Panc1 (cell line): ENCODE results near the gene PCSK7. TPM values are rescaled to one million over a fixed set of nuclear protein-coding genes. Genes with fewer than 3 reads are reported as not detected.

Experiments
- ATAC-seq: fragments of 200-7000 bp; cut with Tn5 transposase; 2 replicates; pipeline ENCODE4 v1.9.1; 2020; ENCODE audit warnings: mild to moderate bottlenecking, moderate library complexity
- BruUV-seq: library from RNA; stranded (reverse); fragments of 400-500 nt; replicated peaks from 2 replicates; lab custom pipeline; 2021; lab: Mats Ljungman, UMichigan
- CTCF ChIA-PET: fragments of 300-600 bp; sonication (Branson Sonifier 250); formaldehyde crosslinking; loops from one replicate; lab custom pipeline; 2022; ENCODE audit warnings: antibody characterized with exemption; lab: Charles Lee
- POLR2A ChIA-PET: fragments of 300-600 bp; sonication (Branson Sonifier 250); formaldehyde crosslinking; loops from one replicate; lab custom pipeline; 2022; ENCODE audit warnings: antibody characterized with exemption; lab: Charles Lee
- DNase-seq: peaks from one replicate; pipeline ENCODE4 v3.0.0-alpha.2; 2010; ENCODE audit warnings: low read depth, low spot score
- H3K27ac ChIP-seq: 2 replicates; pipeline ENCODE4 v1.5.1; 2011; ENCODE audit warnings: mild to moderate bottlenecking, low read length, inconsistent platforms
- H3K27me3 ChIP-seq: fragments of 200-500 bp; sonication (Bioruptor generic); 2 replicates; pipeline ENCODE4 v1.6.0; 2014; ENCODE audit warnings: low read length, inconsistent platforms; ENCODE audit not compliant: control insufficient read depth, insufficient read depth
- H3K36me3 ChIP-seq: fragments of 200-500 bp; sonication (Bioruptor generic); 2 replicates; pipeline ENCODE4 v1.5.1; 2014; ENCODE audit warnings: inconsistent platforms, mild to moderate bottlenecking, low read length, moderate library complexity; ENCODE audit not compliant: control insufficient read depth, insufficient read depth
- H3K4me1 ChIP-seq: 2 replicates; pipeline ENCODE4 v1.5.1; 2011; ENCODE audit warnings: inconsistent platforms, mild to moderate bottlenecking, low read length, moderate library complexity; ENCODE audit not compliant: control insufficient read depth, insufficient read depth
- H3K4me3 ChIP-seq, 2 experiments: 2 replicates each; pipeline ENCODE4 v1.5.1; 2011 to 2012; ENCODE audit warnings: low read depth in 2 of 2, low read length in 2 of 2, mild to moderate bottlenecking in 2 of 2, inconsistent platforms in 1 of 2, moderate library complexity in 1 of 2
- H3K9me3 ChIP-seq: fragments of 200-500 bp; sonication (Bioruptor generic); 2 replicates; pipeline ENCODE4 v1.5.1; 2014; ENCODE audit warnings: low read depth, mild to moderate bottlenecking, inconsistent platforms, low read length, moderate library complexity; ENCODE audit not compliant: control insufficient read depth, insufficient read depth
- POLR2AphosphoS5 ChIP-seq: IDR thresholded peaks from 2 replicates; pipeline ENCODE4 v1.6.1; 2012; ENCODE audit warnings: mild to moderate bottlenecking, low read depth, low read length, moderate library complexity
- SIN3A ChIP-seq: IDR thresholded peaks from 2 replicates; pipeline ENCODE4 v1.6.1; 2012; ENCODE audit warnings: low read depth, mild to moderate bottlenecking, low read length, moderate library complexity, borderline replicate concordance; ENCODE audit not compliant: insufficient read depth
- TCF7L2 ChIP-seq: IDR thresholded peaks from 2 replicates; pipeline ENCODE4 v1.6.1; 2011; ENCODE audit warnings: mild to moderate bottlenecking, low read depth, low read length, inconsistent platforms
- in situ Hi-C: cut with HindIII; loops from 2 replicates; pipeline ENCODE4 v1.10.0; 2016; ENCODE audit warnings: low sequenced_read_pairs, low pct_unique_long_range_greater_than_20kb
- intact Hi-C: fragments of 100-400 bp; cut with micrococcal nuclease; formaldehyde crosslinking; loops from one replicate; pipeline ENCODE4 v1.10.0; 2022; ENCODE audit not compliant: unreplicated experiment
- total RNA-seq: library from RNA; stranded (reverse); gene quantifications from one replicate; pipeline ENCODE4 v1.2.1, GENCODE V29; 2021; ENCODE audit not compliant: unreplicated experiment
- TF ChIP-seq, protein P1 (sequence below): fragments of 450-650 bp; IDR thresholded peaks from 2 replicates; pipeline ENCODE4 v1.5.1; 2017; ENCODE audit warnings: mild to moderate bottlenecking
- TF ChIP-seq, protein P2 (sequence below), 2 experiments: IDR thresholded peaks; 2 replicates each; pipeline ENCODE4 v1.6.1; 2011 to 2012; ENCODE audit warnings: low read depth in 2 of 2, control low read depth in 1 of 2, low read length in 1 of 2, mild to moderate bottlenecking in 1 of 2, moderate library complexity in 1 of 2; ENCODE audit not compliant: insufficient read depth in 1 of 2

The PCSK7 gene
- total RNA-seq, 1 experiment from 2014 or later = 60.6 TPM

DNA sequence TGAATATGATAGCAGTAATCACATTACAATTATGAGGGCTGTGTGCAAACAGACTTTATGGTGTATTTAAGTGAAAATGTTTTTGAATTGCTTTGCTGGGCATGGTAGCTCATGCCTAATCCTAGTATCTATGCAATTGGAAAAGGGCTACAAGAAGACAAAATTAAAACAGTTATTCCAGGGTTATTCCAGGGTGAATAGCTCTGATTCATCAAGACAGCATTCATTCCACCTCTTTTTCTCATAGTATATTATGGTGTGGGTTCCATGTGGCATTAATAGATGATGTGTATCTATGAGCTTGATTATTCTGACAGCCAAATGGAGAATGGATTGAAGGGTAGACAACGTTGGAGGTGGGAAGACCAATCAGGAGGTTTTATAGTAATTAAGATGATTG is 65.4 kb downstream of the PCSK7 start:
- DNase-seq (no peak), ATAC-seq (no peak)
- Histone ChIP-seq H3K4me1 (no peaks in the 10 kb centered on the region), H3K27ac (no peak overlapping the region), H3K4me3 (no peak overlapping the region), H3K9me3 (no peaks in the 10 kb centered on the region), H3K36me3 (peaks cover 52% of the 10 kb centered on the region), H3K27me3 (no peaks in the 10 kb centered on the region)
- CTCF ChIA-PET = no interaction called here
- POLR2A ChIA-PET = interaction anchor here (0.6 kb wide), 1 partner anchor 12 kb away, joined by 4 read pairs; the partner anchor contains the start of gene SIDT2
- no peak for TF ChIP-seq SIN3A
- no peak for TF ChIP-seq POLR2AphosphoS5
- TF ChIP-seq, protein P1, sequence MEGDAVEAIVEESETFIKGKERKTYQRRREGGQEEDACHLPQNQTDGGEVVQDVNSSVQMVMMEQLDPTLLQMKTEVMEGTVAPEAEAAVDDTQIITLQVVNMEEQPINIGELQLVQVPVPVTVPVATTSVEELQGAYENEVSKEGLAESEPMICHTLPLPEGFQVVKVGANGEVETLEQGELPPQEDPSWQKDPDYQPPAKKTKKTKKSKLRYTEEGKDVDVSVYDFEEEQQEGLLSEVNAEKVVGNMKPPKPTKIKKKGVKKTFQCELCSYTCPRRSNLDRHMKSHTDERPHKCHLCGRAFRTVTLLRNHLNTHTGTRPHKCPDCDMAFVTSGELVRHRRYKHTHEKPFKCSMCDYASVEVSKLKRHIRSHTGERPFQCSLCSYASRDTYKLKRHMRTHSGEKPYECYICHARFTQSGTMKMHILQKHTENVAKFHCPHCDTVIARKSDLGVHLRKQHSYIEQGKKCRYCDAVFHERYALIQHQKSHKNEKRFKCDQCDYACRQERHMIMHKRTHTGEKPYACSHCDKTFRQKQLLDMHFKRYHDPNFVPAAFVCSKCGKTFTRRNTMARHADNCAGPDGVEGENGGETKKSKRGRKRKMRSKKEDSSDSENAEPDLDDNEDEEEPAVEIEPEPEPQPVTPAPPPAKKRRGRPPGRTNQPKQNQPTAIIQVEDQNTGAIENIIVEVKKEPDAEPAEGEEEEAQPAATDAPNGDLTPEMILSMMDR = no peak
- TF ChIP-seq, protein P2, sequence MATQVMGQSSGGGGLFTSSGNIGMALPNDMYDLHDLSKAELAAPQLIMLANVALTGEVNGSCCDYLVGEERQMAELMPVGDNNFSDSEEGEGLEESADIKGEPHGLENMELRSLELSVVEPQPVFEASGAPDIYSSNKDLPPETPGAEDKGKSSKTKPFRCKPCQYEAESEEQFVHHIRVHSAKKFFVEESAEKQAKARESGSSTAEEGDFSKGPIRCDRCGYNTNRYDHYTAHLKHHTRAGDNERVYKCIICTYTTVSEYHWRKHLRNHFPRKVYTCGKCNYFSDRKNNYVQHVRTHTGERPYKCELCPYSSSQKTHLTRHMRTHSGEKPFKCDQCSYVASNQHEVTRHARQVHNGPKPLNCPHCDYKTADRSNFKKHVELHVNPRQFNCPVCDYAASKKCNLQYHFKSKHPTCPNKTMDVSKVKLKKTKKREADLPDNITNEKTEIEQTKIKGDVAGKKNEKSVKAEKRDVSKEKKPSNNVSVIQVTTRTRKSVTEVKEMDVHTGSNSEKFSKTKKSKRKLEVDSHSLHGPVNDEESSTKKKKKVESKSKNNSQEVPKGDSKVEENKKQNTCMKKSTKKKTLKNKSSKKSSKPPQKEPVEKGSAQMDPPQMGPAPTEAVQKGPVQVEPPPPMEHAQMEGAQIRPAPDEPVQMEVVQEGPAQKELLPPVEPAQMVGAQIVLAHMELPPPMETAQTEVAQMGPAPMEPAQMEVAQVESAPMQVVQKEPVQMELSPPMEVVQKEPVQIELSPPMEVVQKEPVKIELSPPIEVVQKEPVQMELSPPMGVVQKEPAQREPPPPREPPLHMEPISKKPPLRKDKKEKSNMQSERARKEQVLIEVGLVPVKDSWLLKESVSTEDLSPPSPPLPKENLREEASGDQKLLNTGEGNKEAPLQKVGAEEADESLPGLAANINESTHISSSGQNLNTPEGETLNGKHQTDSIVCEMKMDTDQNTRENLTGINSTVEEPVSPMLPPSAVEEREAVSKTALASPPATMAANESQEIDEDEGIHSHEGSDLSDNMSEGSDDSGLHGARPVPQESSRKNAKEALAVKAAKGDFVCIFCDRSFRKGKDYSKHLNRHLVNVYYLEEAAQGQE (IDR thresholded peaks at IDR 0.05; ENCODE audit: insufficient read depth in 1 of 2, low read depth in 2 of 2, low read length in 1 of 2) = no peak
- no peak for TF ChIP-seq TCF7L2
- intact Hi-C loops (no loop called here), in situ Hi-C loops (no loop called here)
- no TSS peak for BruUV-seq

DNA sequence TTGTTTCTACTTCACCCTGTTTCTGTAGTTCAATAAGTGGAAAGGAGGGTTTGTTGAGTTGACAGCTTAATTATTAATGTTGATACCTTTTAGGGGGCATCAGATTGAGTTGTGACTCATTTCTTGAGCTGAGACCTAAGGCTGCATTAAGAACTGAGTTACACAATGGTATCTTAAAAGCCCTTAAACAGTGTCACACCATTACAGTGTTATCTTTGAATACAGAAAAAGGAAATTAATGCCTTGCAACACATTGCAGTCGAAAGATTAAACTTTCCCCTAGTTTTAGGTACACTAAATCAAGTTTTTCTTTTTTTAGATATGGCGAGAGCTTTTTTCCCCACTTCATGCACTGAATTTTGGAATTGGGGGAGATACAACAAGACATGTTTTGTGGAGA is 71.0 kb downstream of the PCSK7 start:
- peaks cover 24% of the 10 kb centered on the region for H3K36me3 ChIP-seq
- ATAC-seq = no peak
- ChIA-PET POLR2A (interaction anchor here (0.6 kb wide), 1 partner anchor 134 kb away, joined by 4 read pairs; no protein-coding TSS in a partner anchor), CTCF (interaction anchor here (1.3 kb wide), 1 partner anchor 13 kb away, joined by 5 read pairs; no protein-coding TSS in a partner anchor)
- no peaks in the 10 kb centered on the region for H3K4me1 ChIP-seq
- intact Hi-C loops (no loop called here), in situ Hi-C loops (no loop called here)
- H3K4me3 ChIP-seq = no peak overlapping the region
- no peak for DNase-seq
- no TSS peak for BruUV-seq
- no peaks in the 10 kb centered on the region for H3K27me3 ChIP-seq
- TF ChIP-seq, protein P1 = no peak
- no peak for TF ChIP-seq SIN3A
- no peak for TF ChIP-seq POLR2AphosphoS5
- TF ChIP-seq, protein P2 (IDR thresholded peaks at IDR 0.05; ENCODE audit: insufficient read depth in 1 of 2, low read depth in 2 of 2, low read length in 1 of 2) = no peak
- no peak for TF ChIP-seq TCF7L2
- H3K27ac ChIP-seq = no peak overlapping the region
- H3K9me3 ChIP-seq = no peaks in the 10 kb centered on the region
